Bronchial epithelial cell (primary cell): ENCODE measurements around the gene ANO1. TPM values are rescaled to one million over a fixed set of nuclear protein-coding genes. Genes with fewer than 3 reads are reported as not detected.
A peak's percentile ranks its signal among the peaks of the same experiment; 100 is the strongest.

Source experiments
- DNase-seq: peaks from one replicate; pipeline ENCODE4 v3.0.0-alpha.2; 2010; ENCODE audit warnings: low read depth
- FAIRE-seq: peaks from 2 replicates; lab custom pipeline; 2011; peaks lifted over from hg19 to GRCh38; lab: Jason Lieb, UNC
- H3K27me3 ChIP-seq: 2 replicates; pipeline ENCODE4 v1.5.1; 2011; ENCODE audit warnings: low read length; ENCODE audit not compliant: control insufficient read depth, insufficient read depth
- H3K36me3 ChIP-seq: 2 replicates; pipeline ENCODE4 v1.5.1; 2011; ENCODE audit warnings: low read length; ENCODE audit not compliant: control insufficient read depth, insufficient read depth
- H3K4me3 ChIP-seq: 2 replicates; pipeline ENCODE4 v1.5.1; 2011; ENCODE audit warnings: mild to moderate bottlenecking, low read depth, low read length, control low read depth
- total RNA-seq: library from RNA; depleted of rRNA; stranded (reverse); fragments of >200 nt; gene quantifications from 2 replicates; pipeline ENCODE4 v1.2.1, GENCODE V29; 2014
- TF ChIP-seq, protein P1 (sequence below): IDR thresholded peaks from 2 replicates; pipeline ENCODE4 v1.5.1; 2011; ENCODE audit warnings: mild to moderate bottlenecking, moderate library complexity, low read length, control low read depth, inconsistent platforms; ENCODE audit not compliant: insufficient read depth, severe bottlenecking

ANO1 gene
- total RNA-seq, 1 donor from 2014 or later: 1.3 TPM

GRCh38 chr11:70038034-70038834 is 39.9 kb upstream of the ANO1 start:
- FAIRE-seq (no peak), DNase-seq (peak; percentile 4)
- no peaks in the 10 kb centered on the region for H3K36me3 ChIP-seq
- TF ChIP-seq, protein P1, sequence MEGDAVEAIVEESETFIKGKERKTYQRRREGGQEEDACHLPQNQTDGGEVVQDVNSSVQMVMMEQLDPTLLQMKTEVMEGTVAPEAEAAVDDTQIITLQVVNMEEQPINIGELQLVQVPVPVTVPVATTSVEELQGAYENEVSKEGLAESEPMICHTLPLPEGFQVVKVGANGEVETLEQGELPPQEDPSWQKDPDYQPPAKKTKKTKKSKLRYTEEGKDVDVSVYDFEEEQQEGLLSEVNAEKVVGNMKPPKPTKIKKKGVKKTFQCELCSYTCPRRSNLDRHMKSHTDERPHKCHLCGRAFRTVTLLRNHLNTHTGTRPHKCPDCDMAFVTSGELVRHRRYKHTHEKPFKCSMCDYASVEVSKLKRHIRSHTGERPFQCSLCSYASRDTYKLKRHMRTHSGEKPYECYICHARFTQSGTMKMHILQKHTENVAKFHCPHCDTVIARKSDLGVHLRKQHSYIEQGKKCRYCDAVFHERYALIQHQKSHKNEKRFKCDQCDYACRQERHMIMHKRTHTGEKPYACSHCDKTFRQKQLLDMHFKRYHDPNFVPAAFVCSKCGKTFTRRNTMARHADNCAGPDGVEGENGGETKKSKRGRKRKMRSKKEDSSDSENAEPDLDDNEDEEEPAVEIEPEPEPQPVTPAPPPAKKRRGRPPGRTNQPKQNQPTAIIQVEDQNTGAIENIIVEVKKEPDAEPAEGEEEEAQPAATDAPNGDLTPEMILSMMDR: no peak
- H3K27me3 ChIP-seq: no peaks in the 10 kb centered on the region
- no peak overlapping the region for H3K4me3 ChIP-seq

DNA sequence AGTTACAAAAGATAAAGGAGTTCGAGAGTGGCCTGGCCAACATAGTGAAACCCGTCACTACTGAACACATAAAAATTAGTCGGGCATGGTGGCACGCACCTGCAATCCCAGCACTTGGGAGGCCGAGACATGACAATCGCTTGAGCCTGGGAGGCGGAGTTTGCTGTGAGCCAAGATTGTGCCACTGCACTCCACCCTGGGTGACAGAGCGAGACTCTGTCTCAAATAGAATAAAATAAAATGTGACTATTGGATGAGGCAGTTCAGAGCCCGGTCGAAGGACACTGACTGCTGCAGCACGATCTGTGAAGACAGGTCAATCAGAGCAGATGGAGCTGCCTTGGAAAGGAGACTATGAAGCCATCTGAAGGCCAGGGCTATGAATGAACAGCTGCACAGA is 37.7 kb upstream of the ANO1 start:
- Histone ChIP-seq H3K36me3 (no peaks in the 10 kb centered on the region), H3K4me3 (no peak overlapping the region), H3K27me3 (no peaks in the 10 kb centered on the region)
- DNase-seq: no peak
- TF ChIP-seq, protein P1: no peak
- no peak for FAIRE-seq

DNA sequence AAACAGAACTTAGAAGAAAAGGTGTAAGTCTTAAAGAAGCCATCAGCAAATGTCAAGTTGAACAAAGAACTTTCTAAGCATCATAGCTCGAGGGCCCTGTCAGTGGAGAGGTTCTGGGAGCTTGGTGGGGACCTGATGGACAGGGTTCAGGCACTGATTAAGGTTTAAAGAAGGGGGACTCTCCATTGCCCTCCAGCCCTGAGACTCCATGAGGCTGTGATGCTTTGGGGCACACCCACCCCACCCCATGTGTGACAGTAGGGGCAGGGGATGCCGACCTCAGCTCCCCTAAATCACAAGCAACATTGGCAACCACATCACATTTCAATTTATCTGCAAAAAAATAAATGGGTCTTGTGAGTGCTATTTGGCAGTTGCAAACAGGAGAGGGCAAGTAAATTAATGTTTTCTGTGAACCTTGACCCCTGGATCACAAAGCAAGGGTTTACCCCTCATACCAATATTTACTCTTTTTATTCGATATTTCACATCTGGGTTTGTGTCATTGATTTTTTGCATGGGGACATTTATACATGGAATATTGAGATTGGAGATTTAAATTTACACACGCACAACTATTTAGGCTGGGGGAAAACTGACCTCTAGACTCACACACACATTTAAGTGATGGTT is 37.1 kb upstream of the ANO1 start:
- TF ChIP-seq, protein P1: no peak
- Histone ChIP-seq H3K36me3 (no peaks in the 10 kb centered on the region), H3K27me3 (no peaks in the 10 kb centered on the region), H3K4me3 (no peak overlapping the region)
- DNase-seq: no peak
- no peak for FAIRE-seq

GRCh38 chr11:70043482-70043881 is 34.6 kb upstream of the ANO1 start:
- TF ChIP-seq, protein P1: no peak
- DNase-seq (no peak), FAIRE-seq (no peak)
- H3K4me3 ChIP-seq: no peak overlapping the region
- H3K27me3 ChIP-seq: no peaks in the 10 kb centered on the region
- no peaks in the 10 kb centered on the region for H3K36me3 ChIP-seq

GRCh38 chr11:70046089-70046488 is 32.0 kb upstream of the ANO1 start:
- DNase-seq: no peak
- TF ChIP-seq, protein P1: no peak
- Histone ChIP-seq H3K27me3 (no peaks in the 10 kb centered on the region), H3K36me3 (no peaks in the 10 kb centered on the region), H3K4me3 (no peak overlapping the region)
- FAIRE-seq: no peak
